H9 (cell line): ENCODE results near the gene ENTREP3. TPM values are rescaled to one million over a fixed set of nuclear protein-coding genes. Genes with fewer than 3 reads are reported as not detected.

Source experiments
- DNase-seq: peaks from one replicate; pipeline ENCODE4 v3.0.0-alpha.2; 2017
- H2AFZ ChIP-seq: one replicate; pipeline ENCODE4 v1.6.1; 2013; ENCODE audit warnings: mild to moderate bottlenecking, low read length, control low read depth, moderate library complexity
- H2AK5ac ChIP-seq: 2 replicates; pipeline ENCODE4 v1.6.1; 2013; ENCODE audit warnings: low read length, control low read depth, mixed read lengths; ENCODE audit not compliant: insufficient read length
- H2BK120ac ChIP-seq: one replicate; pipeline ENCODE4 v1.6.1; 2013; ENCODE audit warnings: low read depth, mild to moderate bottlenecking, low read length, control low read depth, inconsistent platforms; ENCODE audit not compliant: poor library complexity, severe bottlenecking
- H2BK12ac ChIP-seq: 2 replicates; pipeline ENCODE4 v1.6.1; 2013; ENCODE audit warnings: low read length, control low read depth, mixed read lengths, low read depth; ENCODE audit not compliant: insufficient read length
- H2BK15ac ChIP-seq: 2 replicates; pipeline ENCODE4 v1.6.1; 2013; ENCODE audit warnings: low read depth, low read length, control low read depth
- H2BK20ac ChIP-seq: one replicate; pipeline ENCODE4 v1.6.1; 2013; ENCODE audit warnings: low read depth, mild to moderate bottlenecking, low read length, control low read depth, inconsistent platforms; ENCODE audit not compliant: poor library complexity, severe bottlenecking
- H2BK5ac ChIP-seq: 2 replicates; pipeline ENCODE4 v1.6.1; 2013; ENCODE audit warnings: low read length, control low read depth, mixed read lengths; ENCODE audit not compliant: insufficient read length
- H3K14ac ChIP-seq: 2 replicates; pipeline ENCODE4 v1.6.1; 2013; ENCODE audit warnings: low read length, control low read depth; ENCODE audit not compliant: insufficient read depth
- H3K18ac ChIP-seq: 2 replicates; pipeline ENCODE4 v1.6.1; 2013; ENCODE audit warnings: low read depth, mild to moderate bottlenecking, mixed read lengths, low read length, control low read depth; ENCODE audit not compliant: insufficient read length
- H3K23ac ChIP-seq: 2 replicates; pipeline ENCODE4 v1.6.1; 2013; ENCODE audit warnings: low read length, control low read depth, mixed read lengths, low read depth; ENCODE audit not compliant: insufficient read length
- H3K23me2 ChIP-seq: 2 replicates; pipeline ENCODE4 v1.6.1; 2013; ENCODE audit warnings: low read depth, mild to moderate bottlenecking, mixed read lengths, low read length, control low read depth; ENCODE audit not compliant: insufficient read length, poor library complexity, severe bottlenecking
- H3K27ac ChIP-seq: 2 replicates; pipeline ENCODE4 v1.5.1; 2013; ENCODE audit warnings: low read length, control low read depth, mixed read lengths, low read depth; ENCODE audit not compliant: insufficient read length
- H3K27me3 ChIP-seq: 2 replicates; pipeline ENCODE4 v1.6.1; 2013; ENCODE audit warnings: low read length, control low read depth, inconsistent platforms; ENCODE audit not compliant: insufficient read depth
- H3K4ac ChIP-seq: 2 replicates; pipeline ENCODE4 v1.6.1; 2013; ENCODE audit warnings: low read depth, mild to moderate bottlenecking, control low read depth, inconsistent platforms, low read length, moderate library complexity
- H3K4me1 ChIP-seq: 2 replicates; pipeline ENCODE4 v1.6.1; 2013; ENCODE audit warnings: low read length, control low read depth, inconsistent platforms; ENCODE audit not compliant: insufficient read depth
- H3K4me2 ChIP-seq: 2 replicates; pipeline ENCODE4 v1.6.1; 2013; ENCODE audit warnings: low read length, control low read depth, mixed read lengths; ENCODE audit not compliant: insufficient read length, insufficient read depth
- H3K56ac ChIP-seq: 2 replicates; pipeline ENCODE4 v1.6.1; 2013; ENCODE audit warnings: low read depth, mild to moderate bottlenecking, mixed read lengths, low read length, control low read depth; ENCODE audit not compliant: insufficient read length
- H3K79me1 ChIP-seq: 2 replicates; pipeline ENCODE4 v1.6.1; 2013; ENCODE audit warnings: low read depth, mild to moderate bottlenecking, moderate library complexity, low read length, control low read depth, inconsistent platforms; ENCODE audit not compliant: insufficient read depth, poor library complexity, severe bottlenecking
- H3K79me2 ChIP-seq: 2 replicates; pipeline ENCODE4 v1.6.1; 2013; ENCODE audit warnings: low read length, control low read depth, inconsistent platforms; ENCODE audit not compliant: insufficient read depth
- H3K9ac ChIP-seq: 2 replicates; pipeline ENCODE4 v1.6.1; 2013; ENCODE audit warnings: low read length, control low read depth, mixed read lengths; ENCODE audit not compliant: insufficient read length; ENCODE audit errors: extremely low read depth
- H3K9me3 ChIP-seq: one replicate; pipeline ENCODE4 v1.6.1; 2013; ENCODE audit warnings: low read depth, low read length, inconsistent platforms; ENCODE audit not compliant: control insufficient read depth
- H3T11ph ChIP-seq: one replicate; pipeline ENCODE4 v1.6.1; 2013; ENCODE audit warnings: mild to moderate bottlenecking, low read length, control low read depth, inconsistent platforms
- H4K20me1 ChIP-seq: one replicate; pipeline ENCODE4 v1.6.1; 2013; ENCODE audit not compliant: control insufficient read depth, insufficient read length, insufficient read depth
- H4K5ac ChIP-seq: 2 replicates; pipeline ENCODE4 v1.6.1; 2013; ENCODE audit warnings: low read depth, mild to moderate bottlenecking, mixed read lengths, low read length, control low read depth; ENCODE audit not compliant: insufficient read length
- H4K8ac ChIP-seq: replicated peaks from 2 replicates; pipeline ENCODE4 v1.6.1; 2013; ENCODE audit warnings: low read length, control low read depth, mixed read lengths, low read depth; ENCODE audit not compliant: insufficient read length
- H4K91ac ChIP-seq: 2 replicates; pipeline ENCODE4 v1.6.1; 2013; ENCODE audit warnings: low read depth, mild to moderate bottlenecking, moderate library complexity, mixed read lengths, low read length, control low read depth; ENCODE audit not compliant: insufficient read length
- H3K27ac Mint-ChIP-seq, 3 experiments: 2 replicates in 2 of 3; 3 replicates in 1 of 3; pipeline ENCODE4 v1.8.0; 2020 to 2021; ENCODE audit warnings: mixed read lengths in 3 of 3, mild to moderate bottlenecking in 1 of 3, moderate library complexity in 1 of 3
- H3K27me3 Mint-ChIP-seq: 2 replicates; pipeline ENCODE4 v1.8.0; 2021; ENCODE audit warnings: low read depth, mild to moderate bottlenecking, moderate library complexity, mixed read lengths
- H3K36me3 Mint-ChIP-seq, 3 experiments: 2 replicates in 2 of 3; 3 replicates in 1 of 3; pipeline ENCODE4 v1.8.0; 2020 to 2021; ENCODE audit warnings: low read depth in 3 of 3, mixed read lengths in 3 of 3; ENCODE audit not compliant: insufficient read depth in 1 of 3
- H3K4me1 Mint-ChIP-seq, 2 experiments: 2 replicates each; pipeline ENCODE4 v1.8.0; 2020; ENCODE audit warnings: mixed read lengths in 2 of 2
- H3K4me3 Mint-ChIP-seq, 2 experiments: 2 replicates in 1 of 2; 3 replicates in 1 of 2; pipeline ENCODE4 v1.8.0; 2020 to 2021; ENCODE audit warnings: mild to moderate bottlenecking in 2 of 2, mixed read lengths in 2 of 2, moderate library complexity in 1 of 2
- H3K9me3 Mint-ChIP-seq, 2 experiments: 2 replicates in 1 of 2; 3 replicates in 1 of 2; pipeline ENCODE4 v1.8.0; 2020; ENCODE audit warnings: mild to moderate bottlenecking in 2 of 2, mixed read lengths in 2 of 2, moderate library complexity in 1 of 2
- CTCF ChIP-seq: fragments of 200-600 bp; sonication (generic); conservative IDR thresholded peaks from 3 replicates; pipeline ENCODE4 v1.8.0; 2021; ENCODE audit warnings: antibody characterized with exemption, mild to moderate bottlenecking
- WGBS: extraction: QIAGEN DNeasy Blood & Tissue Kit; methylation state at CpG from one replicate; pipeline ENCODE4 v1.1.7; 2013; ENCODE audit warnings: missing lambda C conversion rate, low lambda C conversion rate, mixed read lengths; ENCODE audit not compliant: insufficient read length; ENCODE audit errors: extremely low coverage; 5-methylcytosine and 5-hydroxymethylcytosine counted together
- total RNA-seq: library from RNA; stranded (reverse); gene quantifications from 2 replicates; pipeline ENCODE4 v1.2.1, GENCODE V29; 2021

ENTREP3 gene
- total RNA-seq, 1 experiment from 2014 or later, result 41.0 TPM

- no peak overlapping the region for H2BK20ac ChIP-seq
- H4K8ac ChIP-seq, result no peak overlapping the region
- Mint-ChIP-seq H3K36me3 (peaks cover 2 to 21% (median 21%) of the 10 kb centered on the region in 3 experiments), H3K27me3 (peaks cover 33% of the 10 kb centered on the region), H3K4me3 (peak overlapping the region in 1 of 2 experiments; percentile 30; a peak in 2 of 5 replicates), H3K4me1 (peaks cover 28 to 34% of the 10 kb centered on the region in 2 experiments), H3K27ac (peak overlapping the region in 1 of 3 experiments; percentile 29; a peak in 2 of 7 replicates), H3K9me3 (peaks cover 0 to 3% of the 10 kb centered on the region in 2 experiments; a peak in 1 of 5 replicates)
- no peak overlapping the region for H3K4ac ChIP-seq
- DNase-seq, result no peak
- no CpG with 5 or more reads among the region's 4 CpGs for WGBS
- H3K79me2 ChIP-seq, result no peaks in the 10 kb centered on the region
- TF ChIP-seq CTCF, result no peak
- no peak overlapping the region for H3K4me2 ChIP-seq
- no peak overlapping the region for H2BK5ac ChIP-seq
- H3K9ac ChIP-seq, result no peak overlapping the region
- H3K9me3 ChIP-seq, result no peaks in the 10 kb centered on the region
- H3K23me2 ChIP-seq, result peaks cover 9% of the 10 kb centered on the region
- no peak overlapping the region for H2BK12ac ChIP-seq
- no peak overlapping the region for H3K27ac ChIP-seq
- H2BK120ac ChIP-seq, result no peak overlapping the region
- no peaks in the 10 kb centered on the region for H3K79me1 ChIP-seq
- no peaks in the 10 kb centered on the region for H3K4me1 ChIP-seq
- no peak overlapping the region for H4K5ac ChIP-seq
- no peak overlapping the region for H2AFZ ChIP-seq
- H3T11ph ChIP-seq, result no peak overlapping the region
- H4K91ac ChIP-seq, result no peak overlapping the region
- H2BK15ac ChIP-seq, result no peak overlapping the region
- H3K23ac ChIP-seq, result no peak overlapping the region
- no peak overlapping the region for H3K56ac ChIP-seq
- H3K14ac ChIP-seq, result no peak overlapping the region
- H3K27me3 ChIP-seq, result no peaks in the 10 kb centered on the region; the same call in 1 of the 2 replicates
- H2AK5ac ChIP-seq, result no peak overlapping the region
- H4K20me1 ChIP-seq, result no peaks in the 10 kb centered on the region
- no peak overlapping the region for H3K18ac ChIP-seq
Observed at GRCh38 chr1:155241841-155242264, 13.4 kb downstream of the ENTREP3 start.
